PC-3 (cell line): ENCODE data around the gene ST6GALNAC5.

Experiments
- EZH2 ChIP-seq: fragments of 300-600 bp; sonication (generic); IDR thresholded peaks from one replicate; pipeline ENCODE4 v1.6.1; 2017; ENCODE audit warnings: antibody characterized with exemption, mild to moderate bottlenecking, low read length; ENCODE audit not compliant: unreplicated experiment
- EZH2phosphoT487 ChIP-seq: fragments of 300-600 bp; sonication (generic); IDR thresholded peaks from 2 replicates; pipeline ENCODE4 v1.6.1; 2018; ENCODE audit warnings: mild to moderate bottlenecking, antibody characterized with exemption, low read length, borderline replicate concordance
- TF ChIP-seq, protein P1 (sequence below): fragments of 300-600 bp; sonication (generic); conservative IDR thresholded peaks from 2 replicates; pipeline ENCODE4 v1.5.1; 2017; ENCODE audit warnings: antibody characterized with exemption, low read depth, mild to moderate bottlenecking, low read length

DNA sequence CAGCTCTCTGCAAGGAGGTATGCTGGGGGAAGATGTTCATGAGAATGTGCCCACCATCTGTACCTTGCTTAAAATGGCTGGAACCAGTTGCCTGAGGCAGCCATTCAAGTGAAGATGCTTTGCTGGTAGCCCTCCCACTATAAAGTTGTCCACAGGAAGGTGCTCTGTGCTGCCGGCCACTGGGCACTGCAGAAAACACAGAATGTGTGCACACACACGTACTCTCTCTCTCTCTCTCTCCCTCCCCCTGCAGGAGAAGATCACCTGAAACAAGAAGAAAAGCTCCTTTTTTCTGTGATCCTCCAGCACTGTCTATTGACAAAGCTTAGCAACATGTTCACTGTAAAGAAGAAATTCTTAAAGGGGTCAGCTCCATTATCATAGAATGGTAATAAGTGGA, 217.2 kb downstream of the ST6GALNAC5 start:
- TF ChIP-seq, protein P1, sequence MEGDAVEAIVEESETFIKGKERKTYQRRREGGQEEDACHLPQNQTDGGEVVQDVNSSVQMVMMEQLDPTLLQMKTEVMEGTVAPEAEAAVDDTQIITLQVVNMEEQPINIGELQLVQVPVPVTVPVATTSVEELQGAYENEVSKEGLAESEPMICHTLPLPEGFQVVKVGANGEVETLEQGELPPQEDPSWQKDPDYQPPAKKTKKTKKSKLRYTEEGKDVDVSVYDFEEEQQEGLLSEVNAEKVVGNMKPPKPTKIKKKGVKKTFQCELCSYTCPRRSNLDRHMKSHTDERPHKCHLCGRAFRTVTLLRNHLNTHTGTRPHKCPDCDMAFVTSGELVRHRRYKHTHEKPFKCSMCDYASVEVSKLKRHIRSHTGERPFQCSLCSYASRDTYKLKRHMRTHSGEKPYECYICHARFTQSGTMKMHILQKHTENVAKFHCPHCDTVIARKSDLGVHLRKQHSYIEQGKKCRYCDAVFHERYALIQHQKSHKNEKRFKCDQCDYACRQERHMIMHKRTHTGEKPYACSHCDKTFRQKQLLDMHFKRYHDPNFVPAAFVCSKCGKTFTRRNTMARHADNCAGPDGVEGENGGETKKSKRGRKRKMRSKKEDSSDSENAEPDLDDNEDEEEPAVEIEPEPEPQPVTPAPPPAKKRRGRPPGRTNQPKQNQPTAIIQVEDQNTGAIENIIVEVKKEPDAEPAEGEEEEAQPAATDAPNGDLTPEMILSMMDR = peak; percentile 24; the same call in 1 of the 2 replicates
- TF ChIP-seq EZH2 (no peak), EZH2phosphoT487 (no peak)
